NT2/D1 (cell line): Measurements from ENCODE around the gene ZNF48.

Source experiments
- SUZ12 ChIP-seq: IDR thresholded peaks from 2 replicates; pipeline ENCODE4 v1.6.1; 2011; ENCODE audit not compliant: insufficient read length, insufficient read depth; ENCODE audit errors: extremely low read depth
- YY1 ChIP-seq: IDR thresholded peaks from 2 replicates; pipeline ENCODE4 v1.6.1; 2011; ENCODE audit not compliant: insufficient read length, insufficient read depth

DNA sequence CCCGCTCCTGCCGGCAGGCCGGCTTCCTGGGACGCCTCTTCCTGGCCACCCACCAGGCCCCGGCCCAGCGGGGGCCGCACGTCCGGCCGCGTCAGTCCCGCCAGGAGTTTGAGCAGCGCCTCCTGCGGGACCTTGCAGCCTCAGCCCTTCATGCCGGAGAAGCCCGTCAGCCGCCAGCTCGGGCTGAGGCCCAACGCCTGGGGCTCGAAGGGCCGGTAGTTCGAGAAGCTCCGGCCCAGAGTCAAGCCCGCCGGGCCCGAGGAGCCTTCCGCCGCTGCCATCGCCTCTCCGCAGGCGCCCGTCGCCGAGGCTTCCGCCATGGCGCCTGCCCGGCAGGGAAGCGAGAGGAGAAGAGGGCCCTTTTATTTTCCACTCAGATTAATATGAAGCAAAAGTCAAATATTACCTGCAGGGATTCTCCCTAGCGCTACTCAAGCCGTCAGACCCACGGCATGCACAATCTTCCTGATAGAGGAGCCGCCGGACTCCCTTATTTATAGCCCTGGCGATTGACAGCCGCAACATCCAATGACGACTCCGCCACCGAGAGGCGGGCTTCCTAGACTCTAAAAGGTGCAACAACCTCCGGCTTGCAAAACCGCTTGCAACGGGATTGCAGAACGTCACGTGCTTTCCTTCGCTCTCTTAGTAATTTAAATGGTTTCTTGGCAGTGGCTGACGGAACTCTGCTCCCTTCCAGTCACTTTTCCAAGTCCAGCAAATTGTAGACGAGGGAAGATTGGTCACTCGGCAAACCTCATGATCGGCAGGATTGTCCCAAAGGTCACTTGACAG, 50.4 kb downstream of the ZNF48 start, which contains the start of gene SEPHS2:
- no peak for TF ChIP-seq SUZ12
- no peak for TF ChIP-seq YY1
